ENCODE measurements around the gene MPP4.
"Not testable (repeated sequence)": the region's sequence is repeated elsewhere in the genome, so short reads cannot be mapped to it uniquely, and the experiment has no call there.

MPP4 gene

DNA sequence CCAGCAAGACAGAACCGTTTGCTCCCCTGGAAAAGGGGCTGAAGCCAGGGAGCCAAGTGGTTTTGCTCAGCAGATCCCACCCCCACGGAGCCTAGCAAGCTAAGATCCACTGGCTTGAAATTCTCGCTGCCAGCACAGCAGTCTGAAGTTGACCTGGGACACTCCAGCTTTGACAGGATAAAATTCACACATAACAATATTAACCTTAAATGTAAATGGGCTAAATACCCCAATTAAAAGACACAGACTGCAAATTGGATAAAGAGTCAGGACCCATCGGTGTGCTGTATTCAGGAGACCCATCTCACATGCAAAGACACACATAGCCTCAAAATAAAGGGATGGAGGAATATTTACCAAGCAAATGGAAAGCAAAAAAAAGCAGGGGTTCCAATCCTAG lies 27.2 kb downstream of the MPP4 start:
- DNase-seq = not testable (repeated sequence)

DNA sequence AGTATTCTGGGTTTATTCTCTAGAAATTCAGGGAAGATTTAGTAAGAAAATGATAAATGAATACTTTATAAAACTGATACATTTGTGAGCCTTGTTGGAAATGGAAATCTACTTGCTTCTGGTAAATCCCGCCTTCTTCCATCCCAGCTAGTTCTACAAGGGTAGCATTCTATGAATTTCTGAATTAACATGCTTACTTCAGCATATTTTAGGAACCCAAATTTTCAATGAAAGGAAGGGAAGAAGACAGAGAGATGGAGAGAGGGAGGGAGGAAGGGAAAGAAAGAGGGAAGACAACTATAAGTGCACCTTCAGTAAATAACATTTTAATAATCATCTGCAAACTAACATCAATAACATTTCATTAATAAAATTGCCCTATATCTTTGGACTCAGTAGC lies 28.6 kb downstream of the MPP4 start:
- no peak for DNase-seq

DNA sequence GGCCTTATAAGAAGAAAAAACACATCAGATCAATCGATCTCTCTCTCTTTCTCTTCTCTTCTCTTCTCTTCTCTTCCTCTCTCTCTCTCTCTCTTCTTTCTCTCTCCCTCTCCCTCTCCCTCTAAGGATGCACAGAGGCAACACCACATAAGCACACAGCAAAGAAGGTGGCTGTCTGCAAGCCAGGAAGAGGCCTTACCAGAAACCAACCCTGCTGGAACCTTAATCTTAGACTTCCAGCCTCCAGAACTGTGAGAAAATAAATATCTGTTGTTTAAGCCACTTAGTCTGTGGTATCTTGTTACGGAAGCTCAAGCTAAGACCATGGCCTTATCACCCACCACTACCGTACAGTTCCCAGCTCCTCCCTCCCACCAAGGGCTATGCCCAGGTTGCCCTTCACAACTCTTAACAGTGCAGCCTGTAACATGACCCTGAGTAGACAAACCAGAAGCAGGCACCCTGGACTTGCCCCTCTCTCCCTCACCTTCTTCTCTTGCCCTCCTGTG lies 30.0 kb downstream of the MPP4 start:
- no peak for DNase-seq

GRCh38 chr2:201664334-201664733 lies 34.1 kb downstream of the MPP4 start:
- no peak for DNase-seq

DNA sequence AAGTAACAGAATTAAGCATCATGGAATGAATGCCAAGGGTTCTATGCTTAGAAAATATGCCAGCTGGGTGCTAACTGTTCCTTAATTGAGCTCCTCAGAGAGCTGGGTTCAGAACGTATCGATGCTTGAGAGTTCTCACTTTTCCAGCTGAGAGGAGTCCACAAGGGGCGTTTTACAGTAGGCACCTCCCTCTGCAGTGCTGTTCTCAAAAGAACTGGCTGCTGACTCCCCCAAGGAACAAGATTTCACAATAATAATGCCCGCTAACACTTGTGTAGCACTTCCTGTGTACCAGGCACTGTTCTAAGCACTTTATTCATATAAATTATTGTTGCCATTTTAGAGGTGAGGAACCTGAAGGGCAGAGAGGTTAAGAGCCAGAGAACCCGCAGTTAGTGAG lies 37.1 kb downstream of the MPP4 start:
- peak in 1 of 2 donors; percentile 51 for DNase-seq

DNA sequence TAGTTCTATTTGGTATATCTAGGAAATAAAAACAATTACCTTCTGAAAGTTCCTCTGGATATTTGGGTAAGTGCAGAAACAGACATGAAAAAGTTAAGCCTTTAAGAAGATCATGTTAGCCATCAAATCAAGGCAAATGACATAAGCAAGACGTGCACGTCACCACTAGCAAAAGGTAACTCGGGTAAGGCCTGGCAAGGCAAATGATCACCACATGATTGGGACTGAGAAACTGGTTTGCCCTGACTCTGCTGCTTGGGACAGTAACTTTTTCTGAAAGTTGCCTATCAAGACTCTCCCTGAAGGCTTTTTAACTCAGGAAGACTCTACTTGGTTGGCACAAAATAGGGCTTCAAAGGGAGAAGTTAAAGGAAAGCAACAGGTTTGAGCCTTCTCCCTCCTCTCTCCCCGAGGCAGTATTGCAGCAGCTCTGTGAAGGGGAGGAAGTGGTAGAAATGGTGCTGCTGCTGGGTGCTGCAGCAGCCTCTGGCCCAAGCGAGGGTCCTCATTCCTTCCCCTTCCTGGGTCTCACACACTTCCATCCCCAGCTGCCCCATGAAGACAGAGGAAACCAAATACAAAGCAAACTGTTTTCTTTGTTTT lies 38.0 kb downstream of the MPP4 start:
- DNase-seq = peak in 1 of 2 donors; percentile 29

- no peak for DNase-seq
Measured at GRCh38 chr2:201656740-201657139, 41.7 kb downstream of the MPP4 start.

- no peak for DNase-seq
Measured at GRCh38 chr2:201656102-201656501, 42.3 kb downstream of the MPP4 start.

- DNase-seq = no peak
Measured at GRCh38 chr2:201654616-201655384, 43.6 kb downstream of the MPP4 start.

- no peak for DNase-seq
Measured at GRCh38 chr2:201653221-201653620, 45.2 kb downstream of the MPP4 start.

GRCh38 chr2:201649442-201649841 lies 49.0 kb downstream of the MPP4 start:
- no peak for DNase-seq

DNA sequence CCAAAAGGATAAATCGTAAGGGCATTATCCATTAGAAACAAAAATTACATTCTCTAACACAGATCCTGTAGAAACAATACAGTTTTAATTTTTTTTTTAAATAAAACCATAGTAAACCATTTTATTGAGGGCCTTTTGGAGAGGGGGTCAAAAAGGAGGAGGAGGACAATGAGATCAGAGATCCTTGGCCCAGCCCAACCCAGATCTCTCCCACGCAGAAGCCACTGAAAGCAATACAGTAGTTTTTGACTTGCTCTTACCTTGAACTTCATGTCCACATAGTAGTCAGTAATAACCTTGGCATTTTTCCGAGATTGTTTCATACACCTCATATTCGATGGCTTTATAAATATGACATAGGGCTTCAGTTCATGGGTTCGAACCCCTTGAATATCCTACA lies 51.0 kb downstream of the MPP4 start:
- no peak for DNase-seq

- no peak for DNase-seq
Measured at GRCh38 chr2:201644001-201644400, 54.4 kb downstream of the MPP4 start.

DNA sequence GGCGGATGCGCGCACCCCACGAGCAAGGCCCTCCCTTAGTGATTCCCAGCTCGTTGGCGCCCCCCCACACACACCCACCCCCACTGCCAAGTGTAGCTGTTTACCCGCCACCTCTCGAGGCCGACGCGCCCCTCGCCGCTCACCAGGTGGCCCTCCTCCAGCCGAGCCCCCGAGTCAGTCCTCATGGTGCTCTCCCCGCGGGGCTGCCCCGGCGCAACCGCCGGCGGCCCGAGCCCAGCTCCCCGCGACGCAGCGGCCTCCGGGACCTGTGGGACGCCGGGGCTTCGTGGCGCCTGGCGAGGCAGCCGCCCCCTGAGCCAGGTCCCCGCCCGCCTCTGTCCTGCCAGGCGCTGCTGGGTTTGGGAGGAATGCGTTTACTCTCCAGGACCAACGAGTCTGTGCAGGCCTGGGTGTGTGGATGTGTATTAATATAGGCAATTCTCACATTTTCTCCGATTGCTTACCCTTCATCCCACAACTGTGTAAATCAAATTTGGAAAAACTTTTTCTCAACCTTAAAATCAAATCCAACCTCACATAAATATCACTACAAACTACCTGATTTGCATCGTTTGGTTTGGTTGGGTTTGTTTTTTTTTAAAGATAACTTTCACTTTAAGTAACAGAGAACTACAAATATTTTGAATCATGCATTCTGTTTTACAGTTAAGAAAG lies 55.1 kb downstream of the MPP4 start, which contains the start of gene TMEM237:
Gene TMEM237 (minus strand): TSS at position 288 of the 675 bp plus-strand sequence. CDS start 103 bp downstream, at position 185.
- peak in 1 of 2 donors; percentile 35 for DNase-seq

DNA sequence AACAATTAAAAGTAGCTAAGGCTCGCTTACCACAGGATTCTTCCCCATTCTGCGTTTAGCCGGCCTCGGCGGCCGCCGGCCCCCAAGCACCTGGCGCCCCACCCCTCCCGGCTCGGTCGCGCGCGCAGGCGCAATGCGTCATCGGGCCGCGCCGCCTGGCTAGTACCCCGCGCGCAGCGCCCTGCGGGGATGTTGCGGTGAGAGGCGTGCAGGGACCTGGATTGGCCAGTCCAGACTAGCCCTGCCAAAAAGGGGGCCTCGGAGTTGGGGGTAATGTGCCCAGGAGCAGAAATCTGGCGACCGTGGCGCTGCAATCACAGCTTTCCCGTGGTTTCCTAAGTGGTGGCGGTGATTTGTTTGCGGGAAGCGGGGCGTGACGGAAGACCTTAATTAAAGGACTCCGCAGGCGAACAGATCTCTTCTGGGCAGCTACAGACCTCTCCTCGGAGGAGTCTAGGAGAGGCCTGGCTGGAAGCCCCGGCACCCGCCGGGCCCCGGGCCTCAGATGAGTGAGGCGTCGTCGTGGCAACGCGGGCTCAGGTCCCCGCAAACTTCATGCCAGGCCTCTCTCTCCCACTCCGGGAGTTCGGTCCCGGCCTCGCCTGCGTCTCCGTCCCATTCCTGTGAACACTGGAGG lies 55.7 kb downstream of the MPP4 start:
- peak in 1 of 2 donors; percentile 54 for DNase-seq

DNA sequence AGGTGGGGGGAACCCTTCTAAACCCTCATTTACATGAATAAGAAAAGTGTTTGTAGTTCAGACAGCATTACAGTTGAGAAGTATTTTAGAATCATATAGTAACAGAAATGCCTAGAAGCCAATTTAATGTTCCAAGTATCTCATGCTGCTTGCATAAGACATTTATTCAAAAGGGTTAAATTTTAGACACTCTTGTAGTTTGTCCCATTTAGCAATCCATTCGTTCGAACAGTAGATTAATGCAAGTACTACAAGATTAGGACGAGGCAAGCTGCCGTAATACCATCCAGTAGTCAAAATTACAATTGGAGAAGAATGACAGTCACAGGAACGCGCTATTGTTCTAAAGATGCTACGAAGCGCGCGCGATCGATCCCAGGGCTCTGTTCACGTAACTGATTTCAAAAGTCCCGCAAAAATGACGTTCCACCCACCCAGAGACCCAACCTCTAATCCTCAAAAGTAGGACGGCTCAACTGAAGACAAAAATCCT lies 56.3 kb downstream of the MPP4 start:
- peak in 1 of 2 donors; percentile 46 for DNase-seq

GRCh38 chr2:201639205-201639604 lies 59.2 kb downstream of the MPP4 start:
- DNase-seq = no peak

- DNase-seq = no peak
Measured at GRCh38 chr2:201638326-201638725, 60.1 kb downstream of the MPP4 start.

GRCh38 chr2:201633661-201634249 lies 64.7 kb downstream of the MPP4 start:
- DNase-seq = no peak

DNA sequence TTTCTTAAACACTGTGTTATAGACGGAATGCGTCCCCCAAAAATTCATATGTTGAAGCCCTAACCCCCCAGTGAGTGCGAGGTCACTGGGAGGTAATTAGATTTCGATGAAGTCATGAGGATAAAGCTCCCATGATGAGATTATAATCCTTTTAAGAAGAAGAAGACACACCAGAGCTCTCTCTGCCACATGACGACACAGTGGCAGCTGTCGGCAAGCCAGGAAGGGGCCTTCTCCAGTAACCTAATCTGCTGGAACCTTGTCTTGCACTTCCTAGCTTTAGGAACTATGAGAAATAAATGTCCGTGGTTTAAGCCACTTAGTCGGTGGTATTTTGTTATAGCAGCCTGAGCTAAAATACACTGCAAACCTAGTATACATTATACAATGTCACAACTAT lies 67.4 kb downstream of the MPP4 start:
- no peak for DNase-seq

DNA sequence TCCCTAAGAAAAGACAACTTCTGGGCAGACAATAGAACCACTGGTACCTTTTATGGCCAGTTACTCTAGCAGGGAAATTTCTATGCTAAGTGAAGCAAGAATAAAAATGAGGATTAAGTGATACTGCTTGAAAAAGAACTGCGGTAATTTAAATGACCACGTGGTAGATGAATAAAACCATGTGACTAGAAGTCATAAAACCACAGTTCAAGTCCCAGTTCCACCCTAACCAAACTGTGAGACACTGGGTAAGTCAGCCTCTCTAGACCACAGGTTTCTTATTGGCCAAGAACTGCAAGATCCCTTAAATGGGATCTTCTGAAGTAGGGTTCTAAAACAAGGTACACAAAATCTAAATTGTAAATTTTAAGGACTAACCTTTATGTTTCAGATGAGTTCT lies 67.9 kb downstream of the MPP4 start:
- DNase-seq = no peak

GRCh38 chr2:201628545-201628944 lies 69.9 kb downstream of the MPP4 start:
- DNase-seq = no peak

Measured in bone marrow (tissue), 2 donors.